HG03025 (cell line): ENCODE measurements around the gene USP17L28.
"Not testable (repeated sequence)": the region's sequence is repeated elsewhere in the genome, so short reads cannot be mapped to it uniquely, and the experiment has no call there.

Source experiments
- ATAC-seq: cut with Tn5 transposase; IDR thresholded peaks from one replicate; pipeline ENCODE4 v1.9.1; 2021; ENCODE audit warnings: mild to moderate bottlenecking, moderate library complexity; ENCODE audit not compliant: unreplicated experiment, low FRiP score

USP17L28 gene

DNA sequence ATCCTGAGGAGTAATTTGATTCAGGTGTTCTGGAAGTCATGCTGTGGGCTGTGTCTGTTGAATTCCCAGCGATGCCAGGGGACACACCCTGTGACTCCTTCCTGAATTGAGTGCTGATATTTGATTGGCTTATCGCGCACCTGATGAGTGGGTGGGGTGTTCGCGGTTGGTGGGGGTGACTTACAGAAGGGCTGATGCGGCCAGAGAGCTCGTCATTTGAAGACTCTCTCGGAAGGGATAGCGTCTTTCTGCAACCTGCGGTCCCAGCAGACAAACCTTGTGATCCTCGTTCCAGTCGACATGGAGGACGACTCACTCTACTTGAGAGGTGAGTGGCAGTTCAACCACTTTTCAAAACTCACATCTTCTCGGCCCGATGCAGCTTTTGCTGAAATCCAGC, at the start of gene USP17L28:
Gene USP17L28, plus strand, starts transcription at position 301 of the 400 bp plus-strand sequence. Its CDS starts 0 bp downstream, at position 301.
- not testable (repeated sequence) for ATAC-seq

GRCh38 chr4:9324191-9324590, 24.5 kb upstream of the USP17L28 start:
- not testable (repeated sequence) for ATAC-seq

DNA sequence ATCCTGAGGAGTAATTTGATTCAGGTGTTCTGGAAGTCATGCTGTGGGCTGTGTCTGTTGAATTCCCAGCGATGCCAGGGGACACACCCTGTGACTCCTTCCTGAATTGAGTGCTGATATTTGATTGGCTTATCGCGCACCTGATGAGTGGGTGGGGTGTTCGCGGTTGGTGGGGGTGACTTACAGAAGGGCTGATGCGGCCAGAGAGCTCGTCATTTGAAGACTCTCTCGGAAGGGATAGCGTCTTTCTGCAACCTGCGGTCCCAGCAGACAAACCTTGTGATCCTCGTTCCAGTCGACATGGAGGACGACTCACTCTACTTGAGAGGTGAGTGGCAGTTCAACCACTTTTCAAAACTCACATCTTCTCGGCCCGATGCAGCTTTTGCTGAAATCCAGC, 23.8 kb upstream of the USP17L28 start, which contains the start of gene USP17L24:
Gene USP17L24, plus strand, starts transcription at position 301 of the 400 bp plus-strand sequence. Its CDS starts 0 bp downstream, at position 301.
- not testable (repeated sequence) for ATAC-seq

GRCh38 chr4:9329611-9330010, 19.1 kb upstream of the USP17L28 start, which contains the start of gene USP17L25:
TSS of gene USP17L25 (plus strand) at chr4:9329911. CDS start at chr4:9329911, 0 bp downstream.
- ATAC-seq: not testable (repeated sequence)

GRCh38 chr4:9334358-9334757, 14.3 kb upstream of the USP17L28 start, which contains the start of gene USP17L26:
TSS of gene USP17L26 (plus strand) at chr4:9334658. CDS start at chr4:9334658, 0 bp downstream.
- not testable (repeated sequence) for ATAC-seq

- ATAC-seq: not testable (repeated sequence)
These were observed 9.6 kb upstream of the USP17L28 start, which contains the start of gene USP17L5 for GRCh38 chr4:9339103-9339502. TSS of gene USP17L5 (plus strand) at chr4:9339403. CDS start at chr4:9339403, 0 bp downstream.

- ATAC-seq: not testable (repeated sequence)
These were observed 4.8 kb upstream of the USP17L28 start, which contains the start of gene USP17L27 for GRCh38 chr4:9343848-9344247. TSS of gene USP17L27 (plus strand) at chr4:9344148. CDS start at chr4:9344148, 0 bp downstream.

GRCh38 chr4:9350866-9351265, 2.2 kb downstream of the USP17L28 start:
- not testable (repeated sequence) for ATAC-seq

- ATAC-seq: not testable (repeated sequence)
These were observed 4.6 kb downstream of the USP17L28 start, which contains the start of gene USP17L29 for GRCh38 chr4:9353338-9353737. TSS of gene USP17L29 (plus strand) at chr4:9353638. CDS start at chr4:9353638, 0 bp downstream.

- not testable (repeated sequence) for ATAC-seq
These were observed 14.1 kb downstream of the USP17L28 start, which contains the start of gene USP17L30 for GRCh38 chr4:9362829-9363228. TSS of gene USP17L30 (plus strand) at chr4:9363129. CDS start at chr4:9363129, 0 bp downstream.

GRCh38 chr4:9379881-9380280, 31.2 kb downstream of the USP17L28 start:
- ATAC-seq: not testable (repeated sequence)

DNA sequence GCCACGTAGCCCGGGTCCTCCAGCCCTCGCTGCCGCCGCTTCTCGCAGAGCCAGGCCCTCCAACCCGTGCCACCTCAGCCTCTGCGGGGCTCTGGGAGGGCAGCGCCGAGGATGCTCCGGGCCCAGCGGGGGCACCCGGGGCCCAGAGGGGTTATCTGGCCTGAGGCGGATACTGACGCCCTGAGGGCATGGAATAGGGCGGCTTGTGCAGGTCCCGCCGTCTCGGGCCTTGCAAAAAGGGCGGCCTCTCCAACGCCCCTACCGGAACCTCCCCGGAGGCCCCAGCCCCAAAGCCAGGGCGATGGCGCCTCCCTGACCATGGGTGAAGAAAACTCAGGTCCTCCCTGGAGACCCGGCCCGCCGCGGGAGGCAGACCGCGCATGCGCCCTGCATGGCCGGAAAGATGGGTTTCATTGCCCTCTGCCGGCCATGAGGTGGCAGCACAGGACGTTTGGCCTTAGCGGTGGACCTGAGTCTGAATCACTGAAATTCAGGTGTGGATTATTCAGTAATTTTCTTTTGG, 32.4 kb downstream of the USP17L28 start:
- ATAC-seq: not testable (repeated sequence)

DNA sequence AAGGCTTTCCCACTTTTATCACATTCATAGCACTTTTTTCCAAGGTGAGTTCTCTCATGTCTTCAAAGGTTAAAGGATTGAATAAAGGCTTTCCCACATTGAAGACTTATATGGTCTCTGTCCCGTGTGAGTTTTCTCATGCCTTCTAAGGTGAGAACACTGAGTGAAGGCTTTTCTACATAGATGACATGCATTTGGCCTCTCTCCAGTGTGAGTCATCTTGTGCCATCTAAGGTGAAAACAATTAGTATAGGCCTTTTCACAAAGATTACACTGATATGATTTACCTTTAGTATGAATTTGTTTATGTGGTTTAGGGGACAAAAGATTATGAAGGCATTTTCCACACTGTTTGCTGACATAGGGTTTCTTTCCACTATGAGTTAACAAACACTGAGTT, 35.4 kb downstream of the USP17L28 start:
- no peak for ATAC-seq

DNA sequence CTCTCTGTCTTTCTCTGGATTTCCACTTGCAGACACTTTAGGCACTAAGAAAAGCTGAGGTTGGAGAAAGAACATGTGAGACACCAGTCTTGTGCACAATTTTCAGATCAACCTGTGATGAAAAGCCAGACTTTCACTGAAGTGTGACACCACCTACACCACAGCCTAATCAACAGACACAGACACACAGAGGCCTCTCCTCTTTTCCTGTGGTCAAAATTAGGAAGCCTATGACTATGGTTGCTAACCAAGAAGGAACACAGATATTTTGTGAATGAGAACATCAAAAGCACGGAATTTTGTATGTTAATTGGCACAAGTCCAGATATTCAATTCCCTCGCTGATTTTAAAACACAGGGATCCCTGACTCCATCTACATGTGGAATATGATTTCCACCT, 40.3 kb downstream of the USP17L28 start:
- ATAC-seq: not testable (repeated sequence)
